Adrenal gland (tissue), 12 donors: ENCODE measurements around the gene KCNQ4. TPM values are rescaled to one million over a fixed set of nuclear protein-coding genes. Genes with fewer than 3 reads are reported as not detected.

ENCODE experiments used
- DNase-seq, 7 donors: peaks; one replicate each; pipeline ENCODE4 v3.0.0-alpha.2; 2019 to 2020
- H3K27ac ChIP-seq, 5 donors: fragments of 200-600 bp; sonication (generic) in 4 of 5; 1 replicate in 3 of 5; 2 replicates in 2 of 5; pipeline versions ENCODE4 v1.5.1 to v1.8.0; 2016 to 2020; ENCODE audit warnings: mild to moderate bottlenecking in 1 of 5
- H3K27me3 ChIP-seq: fragments of 200-600 bp; 2 replicates; pipeline ENCODE4 v1.8.0; 2021
- H3K36me3 ChIP-seq, 2 donors: fragments of 200-600 bp; replicated peaks in 1 of 2; 1 replicate in 1 of 2; 2 replicates in 1 of 2; pipeline versions ENCODE4 v1.5.1 to v1.8.0; 2018 to 2022
- H3K4me1 ChIP-seq, 2 donors: fragments of 200-600 bp; replicated peaks in 1 of 2; 1 replicate in 1 of 2; 2 replicates in 1 of 2; pipeline versions ENCODE4 v1.5.1 to v1.8.0; 2018 to 2021
- H3K4me3 ChIP-seq, 4 donors: fragments of 200-600 bp; sonication (generic) in 3 of 4; one replicate each; pipeline ENCODE4 v1.5.1; 2016 to 2018
- H3K9me3 ChIP-seq, 3 donors: fragments of 200-600 bp; sonication (generic) in 1 of 3; replicated peaks in 1 of 3; 1 replicate in 2 of 3; 2 replicates in 1 of 3; pipeline versions ENCODE4 v1.5.1 to v1.8.0; 2016 to 2021
- POLR2A ChIP-seq, 2 donors: fragments of 450-650 bp; IDR thresholded peaks; one replicate each; pipeline ENCODE4 v1.6.1; 2017; ENCODE audit warnings: antibody characterized with exemption in 2 of 2, mild to moderate bottlenecking in 2 of 2, moderate library complexity in 1 of 2
- whole genome bisulfite sequencing, 4 donors: extraction: QIAGEN DNeasy Blood & Tissue Kit in 2 of 4; methylation state at CpG; one replicate each; pipeline versions ENCODE4 v1.1.5 to v1.1.7; 2013 to 2017; 5-methylcytosine and 5-hydroxymethylcytosine counted together
- intact Hi-C, 2 donors: fragments of 100-400 bp; cut with DNase I; formaldehyde crosslinking; loops; one replicate each; pipeline versions ENCODE4 v1.14.1 to v1.15.0; 2022 to 2023
- polyA plus RNA-seq, 3 donors: library from polyadenylated mRNA; stranded (reverse); fragments of 200-250 nt in 2 of 3; fragments of 350-450 nt in 1 of 3; fragmentation: Illumina TruSeq in 1 of 3; extraction: RNeasy Lipid Tissue Mini Kit (QIAGEN cat#74804) in 1 of 3; gene quantifications; one replicate each; pipeline ENCODE4 v1.2.3, GENCODE V29; 2013 to 2014
- total RNA-seq, 9 donors: library from RNA; depleted of rRNA in 4 of 9; stranded (reverse); fragments of >200 nt in 4 of 9; fragments of 120-200 nt in 1 of 9; fragmentation: NEBNext Ultra II Directional in 1 of 9; extraction: Animal tissue kit (Norgen Biotek cat#: 25700) in 1 of 9; gene quantifications; one replicate each; pipeline versions ENCODE4 v1.1.0 to v1.2.4, GENCODE V29; 2013 to 2023
- TF ChIP-seq, protein P1 (sequence below), 6 experiments: fragments of 450-650 bp in 4 of 6; fragments of 200-600 bp in 2 of 6; sonication (generic) in 1 of 6; IDR thresholded peaks; 1 replicate in 5 of 6; 2 replicates in 1 of 6; pipeline versions ENCODE4 v1.5.1 to v1.8.0; 2016 to 2021; ENCODE audit warnings: antibody characterized with exemption in 6 of 6, mild to moderate bottlenecking in 2 of 6, moderate library complexity in 1 of 6
- donor health status: healthy with polysubstance abuse.
- donor health status: Bipolar disorder and iron deficiency.
- donor health status: DM: yes; HTN: yes; CAD: no.
- donor health status: DM: no; HTN: no; CAD: no.
- donor health status: DM: no; HTN: no; CAD: no.
- donor health status: DM: yes; HTN: yes; CAD: no.

Gene KCNQ4
- total and polyA plus RNA-seq, 12 donors, result 0.06 to 1.0 (median 0.29) TPM; not detected in 2

DNA sequence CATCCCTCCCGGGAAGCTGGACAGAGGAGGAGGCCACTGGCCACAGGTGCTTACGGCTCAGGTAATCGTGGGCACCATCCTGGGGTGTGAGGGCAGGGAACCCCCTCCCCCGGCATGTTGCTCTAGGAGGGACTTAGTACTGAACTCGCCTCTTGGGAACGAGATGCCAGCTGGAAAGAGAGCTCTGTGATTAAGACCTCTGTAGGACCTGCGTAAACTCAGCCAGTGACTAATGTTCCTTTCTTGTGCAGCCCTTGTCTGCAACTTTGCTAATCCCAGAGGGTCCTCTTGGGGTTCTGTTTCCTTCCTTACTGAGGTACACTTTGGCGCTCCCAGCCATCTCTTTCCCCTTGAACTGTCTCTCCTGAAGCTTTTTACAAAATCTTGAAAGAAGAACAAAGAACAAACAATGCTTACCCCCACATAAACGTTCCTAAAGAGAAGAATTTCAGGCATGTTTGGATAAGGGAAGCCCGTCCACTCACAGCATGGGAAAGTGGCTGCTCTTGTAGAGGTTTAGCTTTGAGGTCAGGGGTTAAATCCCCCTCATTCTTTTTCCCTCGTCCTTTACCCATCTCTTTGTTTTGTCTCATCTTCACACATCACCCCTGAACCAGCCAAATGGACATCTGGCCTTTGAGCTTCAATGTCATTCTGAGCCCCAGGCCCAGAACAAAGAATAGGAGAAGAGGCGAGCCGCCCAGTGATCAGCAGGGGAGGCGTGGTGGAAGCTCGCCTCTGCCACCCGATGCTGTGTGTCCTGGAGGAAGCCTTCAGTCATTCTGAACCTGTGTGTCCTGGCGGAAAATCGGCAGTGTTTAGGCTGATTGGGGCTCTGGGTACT lies 41.2 kb downstream of the KCNQ4 start:
- H3K4me1 ChIP-seq, result no peaks in the 10 kb centered on the region
- no peak overlapping the region for H3K4me3 ChIP-seq
- intact Hi-C loops, result no loop called here
- 72 to 83% (median 81%) methylated on average over 17 to 18 of the region's 18 CpGs for WGBS, 4 donors
- no peaks in the 10 kb centered on the region for H3K9me3 ChIP-seq
- H3K27me3 ChIP-seq, result no peaks in the 10 kb centered on the region
- no peaks in the 10 kb centered on the region for H3K36me3 ChIP-seq
- no peak overlapping the region for H3K27ac ChIP-seq
- TF ChIP-seq POLR2A (IDR thresholded peaks at IDR 0.05), result no peak
- TF ChIP-seq, protein P1, sequence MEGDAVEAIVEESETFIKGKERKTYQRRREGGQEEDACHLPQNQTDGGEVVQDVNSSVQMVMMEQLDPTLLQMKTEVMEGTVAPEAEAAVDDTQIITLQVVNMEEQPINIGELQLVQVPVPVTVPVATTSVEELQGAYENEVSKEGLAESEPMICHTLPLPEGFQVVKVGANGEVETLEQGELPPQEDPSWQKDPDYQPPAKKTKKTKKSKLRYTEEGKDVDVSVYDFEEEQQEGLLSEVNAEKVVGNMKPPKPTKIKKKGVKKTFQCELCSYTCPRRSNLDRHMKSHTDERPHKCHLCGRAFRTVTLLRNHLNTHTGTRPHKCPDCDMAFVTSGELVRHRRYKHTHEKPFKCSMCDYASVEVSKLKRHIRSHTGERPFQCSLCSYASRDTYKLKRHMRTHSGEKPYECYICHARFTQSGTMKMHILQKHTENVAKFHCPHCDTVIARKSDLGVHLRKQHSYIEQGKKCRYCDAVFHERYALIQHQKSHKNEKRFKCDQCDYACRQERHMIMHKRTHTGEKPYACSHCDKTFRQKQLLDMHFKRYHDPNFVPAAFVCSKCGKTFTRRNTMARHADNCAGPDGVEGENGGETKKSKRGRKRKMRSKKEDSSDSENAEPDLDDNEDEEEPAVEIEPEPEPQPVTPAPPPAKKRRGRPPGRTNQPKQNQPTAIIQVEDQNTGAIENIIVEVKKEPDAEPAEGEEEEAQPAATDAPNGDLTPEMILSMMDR (IDR thresholded peaks at IDR 0.05), result no peak
- no peak for DNase-seq

DNA sequence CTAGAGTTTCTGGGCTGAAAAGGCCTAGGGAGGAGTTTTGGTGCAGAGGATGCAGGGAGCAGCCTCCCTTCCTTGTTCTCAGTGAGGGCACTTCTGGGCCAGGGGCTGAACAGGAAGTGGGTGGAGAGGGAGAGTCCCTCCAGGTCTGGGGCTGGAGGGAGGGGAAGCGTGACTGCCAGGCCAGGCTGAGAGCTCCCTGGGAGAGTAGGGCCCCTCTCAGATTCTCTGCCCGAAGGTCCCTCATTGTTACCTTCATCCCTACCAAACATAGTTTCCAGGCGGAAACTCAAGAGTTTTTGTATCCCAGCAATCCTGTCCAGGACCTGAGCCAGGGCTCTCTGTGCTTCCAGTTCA lies 41.8 kb downstream of the KCNQ4 start:
- H3K4me3 ChIP-seq, result no peak overlapping the region
- no peaks in the 10 kb centered on the region for H3K4me1 ChIP-seq
- H3K36me3 ChIP-seq, result no peaks in the 10 kb centered on the region
- 70 to 100% (median 77%) methylated on average over 2 to 3 of the region's 3 CpGs for WGBS, 4 donors
- no peak for DNase-seq
- no peaks in the 10 kb centered on the region for H3K27me3 ChIP-seq
- intact Hi-C loops, result no loop called here
- H3K9me3 ChIP-seq, result no peaks in the 10 kb centered on the region
- no peak for TF ChIP-seq POLR2A (IDR thresholded peaks at IDR 0.05)
- TF ChIP-seq, protein P1 (IDR thresholded peaks at IDR 0.05), result no peak
- no peak overlapping the region for H3K27ac ChIP-seq

GRCh38 chr1:40825996-40826395 lies 42.4 kb downstream of the KCNQ4 start:
- intact Hi-C loops, result no loop called here
- no peak overlapping the region for H3K27ac ChIP-seq
- no peaks in the 10 kb centered on the region for H3K9me3 ChIP-seq
- no peak overlapping the region for H3K4me3 ChIP-seq
- DNase-seq, result no peak
- TF ChIP-seq, protein P1 (IDR thresholded peaks at IDR 0.05), result no peak
- no peak for TF ChIP-seq POLR2A (IDR thresholded peaks at IDR 0.05)
- no peaks in the 10 kb centered on the region for H3K36me3 ChIP-seq
- H3K4me1 ChIP-seq, result no peaks in the 10 kb centered on the region
- H3K27me3 ChIP-seq, result no peaks in the 10 kb centered on the region
- 40 to 55% (median 49%) methylated on average over 5 of the region's 5 CpGs for WGBS, 4 donors

DNA sequence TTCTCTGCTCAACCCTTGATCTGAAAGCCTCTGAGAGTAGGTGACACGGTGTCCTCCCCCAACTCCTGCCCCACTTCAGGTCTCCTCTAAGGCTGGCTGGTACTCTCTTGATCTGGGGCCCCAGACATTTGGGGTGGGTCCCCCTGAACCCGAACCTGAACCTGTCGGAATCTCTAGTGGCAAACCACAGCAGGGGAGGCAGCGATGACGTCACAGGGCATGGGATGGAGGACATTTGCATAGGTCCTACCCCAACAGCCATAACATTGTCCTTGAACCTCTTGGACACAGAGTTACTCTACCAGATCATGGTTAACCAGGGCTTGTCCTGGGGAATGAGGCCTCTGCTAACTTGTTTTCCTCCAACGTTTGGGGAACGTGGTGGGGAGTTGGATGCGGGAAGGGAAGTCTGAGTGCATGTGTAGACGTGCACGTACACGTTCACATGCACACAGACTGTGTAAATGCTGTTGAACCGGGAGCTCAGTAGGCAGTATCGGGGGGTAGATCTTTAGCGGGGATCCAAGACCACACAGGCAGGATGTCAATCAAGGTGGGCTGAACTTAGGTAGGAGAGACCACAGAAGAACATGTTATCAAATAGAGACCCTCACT lies 46.2 kb downstream of the KCNQ4 start:
- DNase-seq, result no peak
- Histone ChIP-seq H3K9me3 (no peaks in the 10 kb centered on the region), H3K36me3 (no peaks in the 10 kb centered on the region), H3K27me3 (no peaks in the 10 kb centered on the region), H3K4me3 (no peak overlapping the region), H3K4me1 (no peaks in the 10 kb centered on the region), H3K27ac (no peak overlapping the region)
- TF ChIP-seq POLR2A (IDR thresholded peaks at IDR 0.05), result no peak
- TF ChIP-seq, protein P1 (IDR thresholded peaks at IDR 0.05), result no peak
- intact Hi-C loops, result no loop called here
- WGBS, 4 donors, result 83 to 90% (median 86%) methylated on average over 12 to 14 of the region's 14 CpGs
